Activated T-cell treated with anti-CD3 and anti-CD28 coated beads, Interleukin-2, amount 50 U/mL, for 72 hours (primary cell): ENCODE results near the gene FOLR3. TPM values are rescaled to one million over a fixed set of nuclear protein-coding genes. Genes with fewer than 3 reads are reported as not detected.
"Not testable (repeated sequence)": the region's sequence is repeated elsewhere in the genome, so short reads cannot be mapped to it uniquely, and the experiment has no call there.

Experiments
- ATAC-seq, 2 donors: fragments of 150-1000 bp; cut with Tn5 transposase; replicated peaks in 1 of 2; 2 replicates each; pipeline ENCODE4 v1.10.0; 2021; ENCODE audit warnings: moderate library complexity in 2 of 2, mild to moderate bottlenecking in 1 of 2
- DNase-seq, 2 donors: peaks; one replicate each; pipeline ENCODE4 v3.0.0; 2021 to 2022; ENCODE audit warnings: mixed read lengths in 1 of 2
- H3K27ac Mint-ChIP-seq: one replicate; pipeline ENCODE4 v1.8.0; 2022; ENCODE audit warnings: mild to moderate bottlenecking, moderate library complexity, mixed read lengths
- H3K27me3 Mint-ChIP-seq: one replicate; pipeline ENCODE4 v1.8.0; 2022; ENCODE audit warnings: low read depth, mixed read lengths
- H3K36me3 Mint-ChIP-seq, 2 donors: one replicate each; pipeline ENCODE4 v1.8.0; 2022; ENCODE audit warnings: mixed read lengths in 2 of 2, mild to moderate bottlenecking in 1 of 2; ENCODE audit not compliant: insufficient read depth in 2 of 2
- H3K4me1 Mint-ChIP-seq: one replicate; pipeline ENCODE4 v1.8.0; 2022; ENCODE audit warnings: low read depth, mixed read lengths
- H3K4me3 Mint-ChIP-seq, 2 donors: one replicate each; pipeline ENCODE4 v1.8.0; 2022; ENCODE audit warnings: mild to moderate bottlenecking in 2 of 2, mixed read lengths in 2 of 2, moderate library complexity in 2 of 2
- H3K9me3 Mint-ChIP-seq, 2 donors: one replicate each; pipeline ENCODE4 v1.8.0; 2022; ENCODE audit warnings: mixed read lengths in 2 of 2
- total RNA-seq, 2 donors: library from RNA; stranded (reverse); gene quantifications; one replicate each; pipeline ENCODE4 v1.2.3, GENCODE V29; 2022

Gene FOLR3
- total RNA-seq, 2 donors from 2014 or later, result not detected

- H3K9me3 Mint-ChIP-seq, result no peaks in the 10 kb centered on the region
- H3K27me3 Mint-ChIP-seq, result peaks cover 30% of the 10 kb centered on the region
- H3K4me3 Mint-ChIP-seq, result no peak overlapping the region
- ATAC-seq (no peak), DNase-seq (no peak)
- H3K36me3 Mint-ChIP-seq, result no peaks in the 10 kb centered on the region
- H3K27ac Mint-ChIP-seq, result no peak overlapping the region
- no peaks in the 10 kb centered on the region for H3K4me1 Mint-ChIP-seq
Observed at GRCh38 chr11:72154816-72155215, 19.3 kb downstream of the FOLR3 start.

DNA sequence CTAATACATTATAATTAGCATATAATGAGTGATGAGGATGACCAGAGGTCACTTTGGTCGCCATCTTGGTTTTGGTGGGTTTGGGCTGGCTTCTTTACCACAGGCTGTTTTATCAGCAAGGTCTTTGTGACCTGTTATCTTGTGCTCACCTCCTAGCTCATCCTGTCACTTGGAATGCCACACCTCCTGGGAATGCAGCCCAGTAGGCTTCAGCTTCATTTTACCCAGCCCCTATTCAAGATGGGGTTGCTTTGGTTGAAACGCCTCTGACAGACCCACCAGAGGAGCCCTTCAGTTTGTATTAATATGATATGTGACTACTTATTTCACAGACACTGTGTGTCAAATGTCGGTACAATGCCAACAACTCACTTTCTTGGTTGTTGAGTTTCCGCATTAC is 20.2 kb downstream of the FOLR3 start:
- Mint-ChIP-seq H3K4me1 (no peaks in the 10 kb centered on the region), H3K27ac (no peak overlapping the region), H3K9me3 (no peaks in the 10 kb centered on the region), H3K4me3 (no peak overlapping the region), H3K27me3 (peaks cover 31% of the 10 kb centered on the region), H3K36me3 (no peaks in the 10 kb centered on the region)
- ATAC-seq (no peak), DNase-seq (no peak)

GRCh38 chr11:72157131-72157530 is 21.6 kb downstream of the FOLR3 start:
- no peak overlapping the region for H3K4me3 Mint-ChIP-seq
- H3K36me3 Mint-ChIP-seq, result no peaks in the 10 kb centered on the region
- ATAC-seq (no peak), DNase-seq (no peak)
- H3K27me3 Mint-ChIP-seq, result peaks cover 35% of the 10 kb centered on the region
- no peak overlapping the region for H3K27ac Mint-ChIP-seq
- no peaks in the 10 kb centered on the region for H3K9me3 Mint-ChIP-seq
- no peaks in the 10 kb centered on the region for H3K4me1 Mint-ChIP-seq

DNA sequence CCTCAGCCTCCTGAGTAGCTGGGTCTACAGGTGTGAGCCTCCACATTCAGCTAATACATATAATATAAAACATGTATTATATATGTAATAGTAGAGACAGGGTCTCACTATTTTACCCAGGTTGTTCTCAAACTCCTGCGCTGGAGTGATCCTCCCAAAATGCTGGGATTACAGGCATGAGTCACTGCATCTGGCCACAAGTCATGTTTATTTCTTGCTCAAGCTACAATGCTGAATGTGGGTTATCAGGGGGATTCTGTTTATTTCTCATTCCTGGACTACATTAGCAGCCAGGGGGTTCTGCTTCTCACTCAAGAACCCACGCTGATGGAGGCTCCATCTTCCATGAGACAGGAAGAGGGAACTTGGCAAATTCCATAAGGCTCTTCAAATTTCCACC is 24.8 kb downstream of the FOLR3 start:
- no peak for ATAC-seq
- Mint-ChIP-seq H3K4me1 (no peaks in the 10 kb centered on the region), H3K4me3 (no peak overlapping the region), H3K27ac (no peak overlapping the region), H3K27me3 (peaks cover 24% of the 10 kb centered on the region), H3K9me3 (no peaks in the 10 kb centered on the region), H3K36me3 (no peaks in the 10 kb centered on the region)
- DNase-seq, result no peak

GRCh38 chr11:72162891-72163492 is 27.5 kb downstream of the FOLR3 start:
- Mint-ChIP-seq H3K27ac (no peak overlapping the region), H3K36me3 (no peaks in the 10 kb centered on the region), H3K9me3 (no peaks in the 10 kb centered on the region), H3K27me3 (peaks cover 32% of the 10 kb centered on the region), H3K4me1 (no peaks in the 10 kb centered on the region), H3K4me3 (no peak overlapping the region)
- DNase-seq, result no peak
- ATAC-seq, result no peak

GRCh38 chr11:72164187-72164586 is 28.7 kb downstream of the FOLR3 start:
- ATAC-seq, result not testable (repeated sequence)

DNA sequence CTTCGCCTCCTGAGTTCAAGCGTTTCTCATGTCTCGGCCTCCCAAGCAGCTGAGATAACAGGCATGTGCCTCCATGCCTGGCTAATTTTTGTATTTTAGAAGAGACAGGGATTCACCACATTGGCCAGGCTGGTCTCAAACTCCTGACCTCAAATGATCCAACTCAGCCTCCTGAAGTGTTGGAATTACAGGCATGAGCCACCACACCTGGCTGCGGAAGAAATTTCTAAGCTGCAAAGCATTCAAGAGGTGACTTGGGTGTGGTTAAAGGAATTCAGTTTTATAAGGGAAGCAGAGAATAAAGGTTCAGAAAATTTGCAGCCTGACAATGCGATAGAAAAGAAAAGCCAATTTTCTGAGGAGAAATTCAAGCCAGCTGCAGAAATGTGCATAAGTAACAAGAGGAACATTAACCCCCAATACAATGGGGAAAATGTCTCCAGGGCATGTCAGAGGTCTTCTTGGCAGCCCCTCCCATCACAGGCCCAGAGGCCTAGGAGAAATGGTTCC is 33.6 kb downstream of the FOLR3 start:
- not testable (repeated sequence) for H3K4me3 Mint-ChIP-seq, H3K27me3 Mint-ChIP-seq, H3K27ac Mint-ChIP-seq, H3K36me3 Mint-ChIP-seq, ATAC-seq, H3K4me1 Mint-ChIP-seq, DNase-seq, H3K9me3 Mint-ChIP-seq

More at GRCh38 chr11:72164187-72164586, 28.7 kb downstream of the FOLR3 start:
- H3K9me3 Mint-ChIP-seq, H3K4me3 Mint-ChIP-seq, DNase-seq, H3K27ac Mint-ChIP-seq, H3K4me1 Mint-ChIP-seq, H3K36me3 Mint-ChIP-seq: not testable (repeated sequence)
- H3K27me3 Mint-ChIP-seq, result peaks cover 20% of the 10 kb centered on the region

- DNase-seq, H3K9me3 Mint-ChIP-seq, H3K27me3 Mint-ChIP-seq, H3K4me3 Mint-ChIP-seq, H3K27ac Mint-ChIP-seq, ATAC-seq, H3K4me1 Mint-ChIP-seq, H3K36me3 Mint-ChIP-seq: not testable (repeated sequence)
Observed at GRCh38 chr11:72169754-72170153, 34.2 kb downstream of the FOLR3 start.

DNA sequence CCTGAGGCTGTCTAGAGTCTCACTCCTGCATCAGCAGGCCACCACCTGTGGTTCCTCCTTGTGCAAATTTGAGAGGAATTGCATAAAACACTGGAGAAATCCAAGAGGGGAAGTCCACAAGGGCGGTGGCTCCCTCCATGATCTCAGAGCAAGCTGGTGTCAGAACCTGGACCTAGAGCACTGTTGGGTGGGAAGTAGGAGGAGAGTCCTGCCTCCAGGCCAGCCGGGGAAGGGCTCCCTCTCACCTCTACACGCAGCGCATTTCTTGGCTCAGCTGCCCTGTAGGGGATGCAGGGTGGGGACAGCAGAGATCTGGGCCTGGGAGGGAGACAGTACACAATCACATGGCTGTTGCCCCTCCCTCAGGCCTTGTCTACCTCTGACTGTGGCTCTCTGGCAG is 36.5 kb downstream of the FOLR3 start:
- not testable (repeated sequence) for H3K4me3 Mint-ChIP-seq, H3K36me3 Mint-ChIP-seq

DNA sequence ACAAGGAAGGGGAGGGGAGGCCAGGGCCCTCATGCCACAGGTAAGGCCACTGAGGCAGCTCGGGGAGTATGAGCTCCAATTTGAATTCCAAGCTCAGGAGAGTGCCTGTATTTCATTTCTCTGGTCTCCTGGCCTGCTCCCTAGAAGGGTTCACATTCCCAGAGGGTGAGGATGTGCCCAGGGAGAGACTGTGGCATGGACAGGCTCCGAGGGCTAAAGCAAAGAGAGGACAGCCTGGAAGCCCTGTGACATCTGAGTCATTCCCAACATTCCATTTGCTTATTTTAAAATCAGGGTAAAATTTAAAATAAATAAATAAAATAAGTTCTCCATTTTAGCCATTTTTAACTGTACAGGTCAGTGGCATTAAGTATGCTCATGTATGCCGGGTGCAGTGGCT is 37.8 kb downstream of the FOLR3 start:
- Mint-ChIP-seq H3K36me3 (no peaks in the 10 kb centered on the region), H3K9me3 (no peaks in the 10 kb centered on the region), H3K4me3 (no peak overlapping the region), H3K27ac (no peak overlapping the region), H3K4me1 (no peaks in the 10 kb centered on the region), H3K27me3 (no peaks in the 10 kb centered on the region)
- no peak for DNase-seq
- no peak for ATAC-seq

More for the DNA sequence above, 36.5 kb downstream of the FOLR3 start:
- H3K4me1 Mint-ChIP-seq, ATAC-seq, H3K9me3 Mint-ChIP-seq, H3K27ac Mint-ChIP-seq, DNase-seq, H3K27me3 Mint-ChIP-seq: not testable (repeated sequence)

DNA sequence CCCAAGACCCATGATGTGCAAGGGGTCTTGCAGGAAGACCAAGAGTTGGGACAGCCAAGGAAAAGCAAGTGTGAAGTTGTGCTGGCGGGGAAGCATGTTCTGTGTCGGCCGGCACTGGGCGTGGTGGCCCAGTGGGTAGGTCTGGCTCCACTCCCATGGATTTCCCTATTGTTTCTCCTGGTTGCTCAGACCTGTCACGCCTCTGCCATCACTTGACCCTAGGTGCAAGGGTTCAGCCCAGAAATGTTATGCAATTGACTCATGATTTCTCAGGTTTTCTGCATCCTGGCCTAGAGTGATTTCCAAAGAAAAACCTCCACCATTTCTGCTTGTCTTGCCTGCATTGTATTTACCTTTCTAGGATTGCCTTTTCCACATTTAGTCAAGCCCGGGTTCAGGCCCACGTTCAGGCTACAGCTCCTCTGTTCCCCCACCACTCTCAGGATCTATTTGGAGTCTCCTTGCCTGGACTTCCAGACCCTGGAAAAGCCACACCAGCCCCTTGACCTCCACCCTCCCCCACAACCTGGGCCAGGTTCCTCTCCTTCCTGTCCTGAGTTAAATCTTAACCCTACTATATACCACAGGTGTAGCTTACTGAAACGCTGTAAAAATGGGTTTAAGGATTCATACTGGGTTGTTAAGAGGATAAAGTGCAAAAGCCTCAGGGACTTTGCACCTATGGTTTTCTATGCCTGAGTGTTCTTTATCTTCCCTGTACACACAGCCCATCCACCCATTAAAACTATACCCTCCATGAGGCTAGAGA is 39.0 kb downstream of the FOLR3 start:
- H3K9me3 Mint-ChIP-seq, result no peaks in the 10 kb centered on the region
- DNase-seq (no peak), ATAC-seq (no peak)
- no peaks in the 10 kb centered on the region for H3K36me3 Mint-ChIP-seq
- H3K27ac Mint-ChIP-seq, result no peak overlapping the region
- H3K4me1 Mint-ChIP-seq, result peaks cover 1% of the 10 kb centered on the region
- H3K27me3 Mint-ChIP-seq, result no peaks in the 10 kb centered on the region
- no peak overlapping the region for H3K4me3 Mint-ChIP-seq

DNA sequence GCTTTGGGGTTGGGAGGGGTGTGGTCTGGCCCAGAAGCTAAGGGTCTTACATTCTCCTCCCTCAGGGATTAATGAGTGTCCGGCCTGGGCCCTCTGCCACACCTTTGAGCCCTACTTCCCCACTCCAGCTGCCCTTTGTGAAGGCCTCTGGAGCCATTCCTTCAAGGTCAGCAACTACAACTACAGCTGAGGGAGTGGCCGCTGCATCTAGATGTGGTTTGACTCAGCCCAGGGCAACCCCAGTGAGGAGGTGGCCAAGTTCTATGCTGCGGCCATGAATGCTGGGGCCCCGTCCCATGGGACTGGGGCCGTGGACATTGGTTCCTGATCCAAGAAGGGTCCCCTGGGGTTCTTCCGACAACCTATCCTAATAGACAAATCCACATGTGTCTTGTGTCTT is 42.1 kb downstream of the FOLR3 start:
- H3K9me3 Mint-ChIP-seq, result no peaks in the 10 kb centered on the region
- no peak overlapping the region for H3K27ac Mint-ChIP-seq
- H3K27me3 Mint-ChIP-seq, result peaks cover 10% of the 10 kb centered on the region
- H3K4me3 Mint-ChIP-seq, result no peak overlapping the region
- DNase-seq (no peak), ATAC-seq (no peak)
- no peaks in the 10 kb centered on the region for H3K36me3 Mint-ChIP-seq
- H3K4me1 Mint-ChIP-seq, result peaks cover 17% of the 10 kb centered on the region

DNA sequence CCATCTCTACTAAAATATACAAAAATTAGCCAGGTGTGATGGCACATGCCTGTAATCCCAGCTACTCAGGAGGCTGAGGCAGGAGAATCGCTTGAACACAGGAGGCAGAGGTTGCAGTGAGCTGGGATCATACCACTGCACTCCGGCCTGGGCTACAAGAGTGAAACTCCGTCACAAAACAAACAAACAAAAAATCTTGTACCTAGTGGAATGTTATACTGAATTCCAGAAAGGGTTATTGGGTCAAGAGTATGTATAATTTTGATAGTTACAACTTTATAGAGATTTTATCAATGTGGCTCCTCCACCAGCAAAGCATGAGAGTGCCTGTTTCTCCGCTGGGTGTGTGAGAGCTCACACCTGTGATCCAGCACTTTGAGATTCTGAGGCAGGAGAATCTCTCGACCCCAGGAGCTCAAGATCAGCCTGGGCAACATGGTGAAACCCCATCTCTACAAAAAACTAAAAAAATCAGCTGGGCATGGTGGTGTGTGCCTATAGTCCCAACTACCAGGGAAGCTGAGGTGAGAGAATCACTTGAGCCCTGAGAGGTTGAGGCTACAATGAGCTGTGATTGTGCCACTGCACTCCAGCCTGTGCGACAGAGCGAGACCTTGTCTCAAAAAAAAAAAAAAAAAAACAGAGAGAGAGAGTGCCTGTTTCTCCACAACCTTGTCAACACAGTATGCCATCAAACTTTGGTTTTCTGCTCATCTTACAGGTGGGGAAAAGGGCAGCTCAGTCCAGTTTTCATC is 43.7 kb downstream of the FOLR3 start:
- ATAC-seq, result no peak
- Mint-ChIP-seq H3K9me3 (no peaks in the 10 kb centered on the region), H3K27me3 (peaks cover 17% of the 10 kb centered on the region), H3K4me3 (no peak overlapping the region), H3K36me3 (no peaks in the 10 kb centered on the region), H3K27ac (no peak overlapping the region), H3K4me1 (peaks cover 26% of the 10 kb centered on the region)
- DNase-seq, result no peak
